Lung (tissue), 12 donors: ENCODE data around the gene PLAGL1. TPM values are rescaled to one million over a fixed set of nuclear protein-coding genes. Genes with fewer than 3 reads are reported as not detected.

Experiments used
- ATAC-seq: fragments of 200-7000 bp; cut with Tn5 transposase; one replicate; pipeline ENCODE4 v1.9.1; 2020; ENCODE audit warnings: moderate number of reproducible peaks; ENCODE audit not compliant: insufficient read depth, low FRiP score
- DNase-seq, 3 donors: peaks; one replicate each; pipeline ENCODE4 v3.0.0-alpha.2; 2013 to 2017
- H3K27ac ChIP-seq, 2 donors: one replicate each; pipeline ENCODE4 v1.5.1; 2013; ENCODE audit warnings: mild to moderate bottlenecking in 2 of 2, moderate library complexity in 2 of 2, control low read depth in 1 of 2, inconsistent platforms in 1 of 2, low read depth in 1 of 2, low read length in 1 of 2
- H3K27me3 ChIP-seq, 3 donors: one replicate each; pipeline ENCODE4 v1.5.1; 2013; ENCODE audit warnings: low read length in 2 of 3; ENCODE audit not compliant: control insufficient read depth in 3 of 3, insufficient read depth in 3 of 3
- H3K36me3 ChIP-seq, 4 donors: one replicate each; pipeline ENCODE4 v1.5.1; 2013; ENCODE audit warnings: low read length in 4 of 4, mild to moderate bottlenecking in 1 of 4, moderate library complexity in 1 of 4; ENCODE audit not compliant: control insufficient read depth in 4 of 4, insufficient read depth in 4 of 4
- H3K4me1 ChIP-seq, 5 donors: one replicate each; pipeline ENCODE4 v1.5.1; 2013; ENCODE audit warnings: low read length in 5 of 5, mild to moderate bottlenecking in 2 of 5, moderate library complexity in 1 of 5; ENCODE audit not compliant: control insufficient read depth in 5 of 5, insufficient read depth in 5 of 5
- H3K4me3 ChIP-seq: one replicate; pipeline ENCODE4 v1.5.1; 2013; ENCODE audit warnings: mild to moderate bottlenecking, control low read depth, moderate library complexity
- H3K9ac ChIP-seq, 2 donors: one replicate each; pipeline ENCODE4 v1.5.1; 2013; ENCODE audit warnings: low read length in 2 of 2, control low read depth in 1 of 2; ENCODE audit not compliant: insufficient read depth in 1 of 2
- H3K9me3 ChIP-seq, 4 donors: one replicate each; pipeline ENCODE4 v1.5.1; 2013; ENCODE audit warnings: low read length in 3 of 4, mild to moderate bottlenecking in 1 of 4, moderate library complexity in 1 of 4; ENCODE audit not compliant: control insufficient read depth in 4 of 4, insufficient read depth in 3 of 4
- CTCF ChIP-seq: IDR thresholded peaks from 2 replicates; pipeline ENCODE4 v1.5.1; 2012; ENCODE audit warnings: mild to moderate bottlenecking; ENCODE audit errors: control extremely low read depth, extremely low read depth
- WGBS, 2 donors: extraction: QIAGEN DNeasy Blood & Tissue Kit; methylation state at CpG; one replicate each; pipeline ENCODE4 v1.1.7; 2013; 5-methylcytosine and 5-hydroxymethylcytosine counted together
- polyA plus RNA-seq, 2 donors: library from polyadenylated mRNA; stranded (reverse); fragments of 200-250 nt; gene quantifications; one replicate each; pipeline ENCODE4 v1.2.1, GENCODE V29; 2013
- total RNA-seq, 2 donors: library from RNA; depleted of rRNA in 1 of 2; stranded (reverse); fragments of >200 nt in 1 of 2; gene quantifications; one replicate each; pipeline ENCODE4 v1.2.1, GENCODE V29; 2014 to 2021
- donor health status: control.
- donor health status: control.
- donor health status: Bipolar disorder and iron deficiency.
- donor health status: healthy.
- donor health status: DM: yes; HTN: yes; CAD: no.

Gene PLAGL1
- total and polyA plus RNA-seq, 4 donors = 15.5 to 86.9 (median 29.7) TPM

- no peak for ATAC-seq
These were observed 47.0 kb downstream of the PLAGL1 start for GRCh38 chr6:143961066-143961465.

GRCh38 chr6:143959927-143960326 is 48.1 kb downstream of the PLAGL1 start:
- no peak overlapping the region for H3K9ac ChIP-seq
- no peak for ATAC-seq
- DNase-seq = peak; percentile 57 to 72 (median 72)
- no peak for TF ChIP-seq CTCF
- H3K4me3 ChIP-seq = no peak overlapping the region
- peaks cover 0 to 3% (median 0%) of the 10 kb centered on the region in 4 donors for H3K36me3 ChIP-seq
- 47 to 51% methylated on average over 4 of the region's 4 CpGs for WGBS, 2 donors
- H3K27me3 ChIP-seq = no peaks in the 10 kb centered on the region
- peak overlapping the region in 1 of 2 donors; percentile 10 for H3K27ac ChIP-seq
- H3K9me3 ChIP-seq = no peaks in the 10 kb centered on the region
- H3K4me1 ChIP-seq = peaks cover 0 to 69% (median 48%) of the 10 kb centered on the region in 5 donors

More at GRCh38 chr6:143961066-143961465, 47.0 kb downstream of the PLAGL1 start:
- no peaks in the 10 kb centered on the region for H3K9me3 ChIP-seq
- H3K9ac ChIP-seq = no peak overlapping the region
- peak in 2 of 3 donors; percentile 62 to 67 for DNase-seq
- H3K27ac ChIP-seq = no peak overlapping the region
- peaks cover 0 to 7% (median 1%) of the 10 kb centered on the region in 4 donors for H3K36me3 ChIP-seq
- no peak overlapping the region for H3K4me3 ChIP-seq
- no peaks in the 10 kb centered on the region for H3K27me3 ChIP-seq
- WGBS, 2 donors = 87 to 92% methylated on average over 3 of the region's 3 CpGs
- TF ChIP-seq CTCF = no peak
- peaks cover 0 to 80% (median 59%) of the 10 kb centered on the region in 5 donors for H3K4me1 ChIP-seq

DNA sequence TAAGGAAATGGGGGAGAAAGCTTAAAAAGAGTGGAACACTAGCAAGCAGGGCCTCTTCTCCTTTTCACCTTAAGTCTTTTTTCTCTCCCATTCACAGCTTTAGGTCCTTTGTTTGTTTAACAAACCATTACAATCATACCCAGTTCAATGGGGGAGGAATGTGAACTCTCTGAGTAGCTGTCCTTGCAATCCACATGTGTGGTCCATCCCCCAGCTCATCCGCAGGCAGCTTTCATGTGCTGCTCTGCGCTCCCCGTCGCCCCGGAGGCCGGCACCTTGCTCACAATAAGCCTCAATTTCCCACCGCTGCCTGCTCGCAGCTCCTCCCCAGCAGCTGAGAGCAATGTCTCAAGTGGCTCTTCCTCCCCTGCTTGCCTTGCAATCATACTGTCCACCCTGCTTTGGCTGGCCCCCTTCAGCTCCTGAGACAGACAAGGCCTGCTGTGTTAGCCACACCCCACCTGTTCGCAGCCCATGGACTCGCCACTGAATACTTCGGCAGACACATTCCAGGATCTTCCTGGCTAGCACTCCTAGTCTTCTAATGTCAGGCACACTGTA is 49.1 kb downstream of the PLAGL1 start:
- 88 to 91% methylated on average over 11 of the region's 11 CpGs for WGBS, 2 donors
- Histone ChIP-seq H3K4me3 (no peak overlapping the region), H3K4me1 (peaks cover 0 to 61% (median 39%) of the 10 kb centered on the region in 5 donors), H3K27me3 (no peaks in the 10 kb centered on the region), H3K9ac (no peak overlapping the region), H3K36me3 (peaks cover 0 to 3% (median 0%) of the 10 kb centered on the region in 4 donors), H3K27ac (no peak overlapping the region), H3K9me3 (no peaks in the 10 kb centered on the region)
- DNase-seq (peak; percentile 41 to 62 (median 46)), ATAC-seq (no peak)
- no peak for TF ChIP-seq CTCF
